Spleen (tissue), 7 donors: Measurements from ENCODE around the gene GLDC.

Experiments used
- CTCF ChIP-seq, 11 experiments: fragments of 200-600 bp in 7 of 11; fragments of 450-650 bp in 4 of 11; sonication (generic) in 4 of 11; IDR thresholded peaks in 8 of 11; conservative IDR thresholded peaks in 3 of 11; 1 replicate in 7 of 11; 2 replicates in 4 of 11; pipeline versions ENCODE4 v1.4.0 to v1.8.0; 2016 to 2021; ENCODE audit warnings: antibody characterized with exemption in 11 of 11, inconsistent platforms in 4 of 11, mild to moderate bottlenecking in 1 of 11
- POLR2A ChIP-seq, 3 donors: fragments of 450-650 bp; IDR thresholded peaks; one replicate each; pipeline ENCODE4 v1.5.1; 2017; ENCODE audit warnings: antibody characterized with exemption in 3 of 3, mild to moderate bottlenecking in 1 of 3
- POLR2AphosphoS5 ChIP-seq, 3 donors: sonication (generic); formaldehyde crosslinking; IDR thresholded peaks; one replicate each; pipeline ENCODE4 v1.5.1; 2017; ENCODE audit warnings: antibody characterized with exemption in 3 of 3
- donor health status: DM: no; HTN: no; CAD: no; lungs with moderate emphysema.
- donor health status: DM: no; HTN: no; CAD: no.
- donor health status: DM: no; HTN: no; CAD: no.

GRCh38 chr9:6576987-6577386 lies 68.5 kb downstream of the GLDC start:
- TF ChIP-seq CTCF (IDR thresholded peaks at IDR 0.05 in 8 of 11, conservative IDR thresholded peaks at IDR 0.05 in 3 of 11), result no peak
- TF ChIP-seq POLR2A (IDR thresholded peaks at IDR 0.05), result no peak
- no peak for TF ChIP-seq POLR2AphosphoS5 (IDR thresholded peaks at IDR 0.05)
